Karpas-422 (cell line): ENCODE data around the gene RAB13. TPM values are rescaled to one million over a fixed set of nuclear protein-coding genes. Genes with fewer than 3 reads are reported as not detected.
"Not testable (repeated sequence)": the region's sequence is repeated elsewhere in the genome, so short reads cannot be mapped to it uniquely, and the experiment has no call there.

ENCODE experiments used
- DNase-seq: peaks from one replicate; pipeline ENCODE4 v3.0.0-alpha.2; 2015
- H2AFZ ChIP-seq: fragments of 200-600 bp; sonication (generic); 2 replicates; pipeline ENCODE4 v1.6.1; 2014; ENCODE audit warnings: antibody characterized with exemption, low read length, mixed read lengths
- H3K27ac ChIP-seq: fragments of 200-600 bp; sonication (generic); 2 replicates; pipeline ENCODE4 v1.5.1; 2014; ENCODE audit warnings: mild to moderate bottlenecking, low read length, moderate library complexity
- H3K27me3 ChIP-seq: fragments of 200-600 bp; sonication (generic); 2 replicates; pipeline ENCODE4 v1.6.1; 2014; ENCODE audit warnings: low read length, mixed read lengths
- H3K36me3 ChIP-seq: fragments of 200-600 bp; sonication (generic); 2 replicates; pipeline ENCODE4 v1.6.1; 2014; ENCODE audit warnings: low read length, mixed read lengths; ENCODE audit not compliant: insufficient read depth
- H3K4me1 ChIP-seq: fragments of 200-600 bp; sonication (generic); 2 replicates; pipeline ENCODE4 v1.6.1; 2014; ENCODE audit warnings: mild to moderate bottlenecking, low read length, mixed read lengths
- H3K4me2 ChIP-seq: fragments of 200-600 bp; sonication (generic); 2 replicates; pipeline ENCODE4 v1.6.1; 2014; ENCODE audit warnings: low read length, low read depth, mild to moderate bottlenecking; ENCODE audit not compliant: poor library complexity, severe bottlenecking
- H3K4me3 ChIP-seq: fragments of 200-600 bp; sonication (generic); 2 replicates; pipeline ENCODE4 v1.5.1; 2014; ENCODE audit warnings: mild to moderate bottlenecking, antibody characterized with exemption, low read length, mixed read lengths
- H3K79me2 ChIP-seq: fragments of 200-600 bp; sonication (generic); 2 replicates; pipeline ENCODE4 v1.6.1; 2014; ENCODE audit warnings: mild to moderate bottlenecking, low read length, mixed read lengths
- H3K9ac ChIP-seq: fragments of 200-600 bp; sonication (generic); 2 replicates; pipeline ENCODE4 v1.6.0; 2014; ENCODE audit warnings: low read length
- H3K9me2 ChIP-seq: fragments of 200-600 bp; sonication (generic), shearing (Covaris generic); replicated peaks from 2 replicates; pipeline ENCODE4 v1.6.0; 2014; ENCODE audit warnings: mild to moderate bottlenecking, low read length, moderate library complexity; ENCODE audit not compliant: insufficient read depth
- H3K9me3 ChIP-seq: fragments of 300-700, 200-600 bp; sonication (generic); 2 replicates; pipeline ENCODE4 v1.6.1; 2014; ENCODE audit warnings: low read length, mixed read lengths
- H4K20me1 ChIP-seq: fragments of 200-600 bp; sonication (generic); 2 replicates; pipeline ENCODE4 v1.6.1; 2014; ENCODE audit warnings: mild to moderate bottlenecking, antibody characterized with exemption, low read length, low read depth; ENCODE audit not compliant: insufficient read depth
- total RNA-seq: library from RNA; depleted of rRNA; stranded (reverse); fragments of >200 nt; shearing (Covaris generic); gene quantifications from 2 replicates; pipeline ENCODE4 v1.2.3, GENCODE V29; 2014; ENCODE audit warnings: low replicate concordance

RAB13 gene
- total RNA-seq, 1 experiment from 2014 or later = 5.8 TPM

DNA sequence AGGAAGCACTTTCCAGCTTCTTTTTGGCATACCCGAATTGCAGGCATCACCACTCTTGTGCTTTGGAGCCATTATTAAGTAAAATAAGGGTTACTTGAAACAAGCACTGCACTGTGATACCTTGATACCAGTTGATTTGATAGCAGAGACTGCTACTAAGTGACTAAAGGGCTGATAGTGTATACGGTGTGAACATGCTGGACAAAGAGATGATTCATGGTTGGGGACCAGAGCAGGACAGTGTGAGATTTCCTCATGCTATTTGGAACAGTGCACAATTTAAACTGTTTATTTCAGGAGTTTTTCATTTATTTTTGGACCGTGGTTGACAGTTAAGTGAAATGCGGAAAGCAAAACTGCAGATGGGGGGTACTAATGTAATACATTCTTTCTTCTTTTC, 14.3 kb upstream of the RAB13 start:
- no peaks in the 10 kb centered on the region for H3K9me3 ChIP-seq
- H3K36me3 ChIP-seq = no peaks in the 10 kb centered on the region
- H3K79me2 ChIP-seq = no peaks in the 10 kb centered on the region
- no peak overlapping the region for H3K9ac ChIP-seq
- H2AFZ ChIP-seq = no peak overlapping the region
- H3K4me1 ChIP-seq = no peaks in the 10 kb centered on the region
- no peaks in the 10 kb centered on the region for H4K20me1 ChIP-seq
- H3K27ac ChIP-seq = no peak overlapping the region
- no peak for DNase-seq
- H3K27me3 ChIP-seq = no peaks in the 10 kb centered on the region
- no peaks in the 10 kb centered on the region for H3K9me2 ChIP-seq
- no peak overlapping the region for H3K4me3 ChIP-seq
- no peak overlapping the region for H3K4me2 ChIP-seq

DNA sequence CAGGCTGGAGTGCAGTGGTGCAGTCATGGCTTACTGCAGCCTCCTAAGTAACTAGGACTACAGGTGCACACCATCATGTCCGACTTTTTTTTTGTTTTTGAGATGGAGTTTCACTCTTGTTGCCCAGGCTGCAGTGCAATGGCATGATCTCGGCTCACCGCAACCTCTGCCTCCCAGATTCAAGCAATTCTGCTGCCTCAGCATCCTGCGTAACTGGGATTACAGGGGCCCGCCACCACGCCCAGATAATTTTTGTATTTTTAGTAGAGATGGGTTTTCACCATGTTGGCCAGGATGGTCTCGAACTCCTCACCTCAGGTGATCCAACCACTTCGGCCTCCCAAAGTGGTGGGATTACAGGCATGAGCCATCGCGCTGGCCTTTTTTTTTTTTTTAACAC, 10.7 kb upstream of the RAB13 start:
- not testable (repeated sequence) for H3K27me3 ChIP-seq, H3K4me3 ChIP-seq, H3K79me2 ChIP-seq, DNase-seq, H3K9ac ChIP-seq, H4K20me1 ChIP-seq, H3K9me3 ChIP-seq, H3K4me1 ChIP-seq, H2AFZ ChIP-seq, H3K4me2 ChIP-seq, H3K27ac ChIP-seq, H3K9me2 ChIP-seq
- peaks cover 11% of the 10 kb centered on the region for H3K36me3 ChIP-seq

DNA sequence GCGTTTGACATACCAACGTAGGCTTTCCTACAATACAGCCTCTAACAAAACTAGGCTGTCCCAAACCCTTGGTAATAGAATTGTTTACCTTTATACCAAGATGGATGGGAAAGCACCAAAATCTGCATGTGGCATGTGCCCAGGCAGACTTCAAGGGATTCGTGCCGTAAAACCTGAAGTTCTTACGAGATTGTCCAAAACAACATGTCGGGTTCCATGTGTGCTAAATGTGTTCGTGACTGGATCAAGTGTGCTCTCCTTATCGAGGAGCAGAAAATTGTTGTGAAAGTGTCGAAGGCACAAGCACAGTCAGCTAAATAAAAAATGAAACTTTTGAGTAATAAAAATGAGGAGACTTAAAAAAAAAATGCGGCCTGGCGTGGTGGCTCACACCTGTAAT, 9.5 kb upstream of the RAB13 start:
- no peak overlapping the region for H3K4me3 ChIP-seq
- no peaks in the 10 kb centered on the region for H3K9me2 ChIP-seq
- H2AFZ ChIP-seq = no peak overlapping the region
- H3K27ac ChIP-seq = no peak overlapping the region
- peaks cover 13% of the 10 kb centered on the region for H4K20me1 ChIP-seq
- peaks cover 22% of the 10 kb centered on the region for H3K36me3 ChIP-seq
- peaks cover 16% of the 10 kb centered on the region for H3K4me1 ChIP-seq
- H3K9me3 ChIP-seq = no peaks in the 10 kb centered on the region
- H3K79me2 ChIP-seq = peaks cover 15% of the 10 kb centered on the region
- DNase-seq = peak; percentile 49
- no peak overlapping the region for H3K9ac ChIP-seq
- no peaks in the 10 kb centered on the region for H3K27me3 ChIP-seq
- no peak overlapping the region for H3K4me2 ChIP-seq

DNA sequence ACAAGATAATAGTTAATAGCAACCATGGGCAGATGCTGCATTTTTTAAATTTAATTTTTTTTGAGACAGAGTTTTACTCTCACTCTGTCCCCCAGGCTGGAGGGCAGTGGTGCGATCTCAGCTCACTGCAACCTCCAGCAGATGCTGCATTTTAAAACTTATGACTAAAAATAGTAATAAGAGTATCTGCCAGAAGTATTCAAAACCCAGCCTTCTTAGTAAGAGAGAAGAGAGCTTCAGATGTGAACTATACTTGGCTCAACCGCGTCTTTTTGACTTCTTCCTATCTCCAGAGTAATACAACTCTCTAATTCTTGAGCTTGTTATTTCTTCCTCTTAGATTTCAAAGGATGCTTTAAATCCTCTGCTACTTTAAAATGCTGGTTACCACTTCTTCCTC, 9.1 kb upstream of the RAB13 start:
- Histone ChIP-seq H3K79me2 (peaks cover 15% of the 10 kb centered on the region), H3K9me3 (no peaks in the 10 kb centered on the region), H4K20me1 (peaks cover 13% of the 10 kb centered on the region), H3K4me1 (peaks cover 18% of the 10 kb centered on the region), H3K9me2 (no peaks in the 10 kb centered on the region), H3K36me3 (peaks cover 22% of the 10 kb centered on the region), H2AFZ (no peak overlapping the region), H3K9ac (no peak overlapping the region), H3K27me3 (no peaks in the 10 kb centered on the region), H3K4me3 (no peak overlapping the region), H3K27ac (no peak overlapping the region), H3K4me2 (no peak overlapping the region)
- peak; percentile 53 for DNase-seq

DNA sequence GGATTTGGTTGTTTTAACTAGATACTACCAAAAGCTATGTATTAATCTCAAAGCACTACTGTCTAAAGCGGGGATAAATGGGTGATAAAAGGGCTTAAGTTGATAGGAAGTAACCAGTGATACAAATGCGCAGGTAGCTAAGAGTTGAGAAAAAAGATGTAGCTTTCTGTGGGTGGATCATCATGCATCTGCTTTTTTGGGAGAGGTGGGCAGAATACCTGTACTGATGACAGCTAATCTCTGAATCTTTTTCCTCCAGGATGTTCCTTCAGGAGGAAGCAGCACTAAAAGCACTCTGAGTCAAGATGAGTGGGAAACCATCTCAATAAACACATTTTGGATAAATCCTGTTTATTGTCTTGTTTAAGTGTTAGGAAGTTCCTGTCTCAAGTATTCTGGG, 5.7 kb upstream of the RAB13 start:
- H4K20me1 ChIP-seq = peaks cover 13% of the 10 kb centered on the region
- H3K27me3 ChIP-seq = no peaks in the 10 kb centered on the region
- H3K4me2 ChIP-seq = peak overlapping the region; percentile 76
- H2AFZ ChIP-seq = no peak overlapping the region
- DNase-seq = no peak
- no peaks in the 10 kb centered on the region for H3K9me2 ChIP-seq
- H3K9ac ChIP-seq = peak overlapping the region; percentile 90
- H3K4me3 ChIP-seq = peak overlapping the region; percentile 78
- peaks cover 15% of the 10 kb centered on the region for H3K79me2 ChIP-seq
- H3K4me1 ChIP-seq = peaks cover 30% of the 10 kb centered on the region
- peak overlapping the region; percentile 60 for H3K27ac ChIP-seq
- no peaks in the 10 kb centered on the region for H3K9me3 ChIP-seq
- H3K36me3 ChIP-seq = peaks cover 22% of the 10 kb centered on the region

DNA sequence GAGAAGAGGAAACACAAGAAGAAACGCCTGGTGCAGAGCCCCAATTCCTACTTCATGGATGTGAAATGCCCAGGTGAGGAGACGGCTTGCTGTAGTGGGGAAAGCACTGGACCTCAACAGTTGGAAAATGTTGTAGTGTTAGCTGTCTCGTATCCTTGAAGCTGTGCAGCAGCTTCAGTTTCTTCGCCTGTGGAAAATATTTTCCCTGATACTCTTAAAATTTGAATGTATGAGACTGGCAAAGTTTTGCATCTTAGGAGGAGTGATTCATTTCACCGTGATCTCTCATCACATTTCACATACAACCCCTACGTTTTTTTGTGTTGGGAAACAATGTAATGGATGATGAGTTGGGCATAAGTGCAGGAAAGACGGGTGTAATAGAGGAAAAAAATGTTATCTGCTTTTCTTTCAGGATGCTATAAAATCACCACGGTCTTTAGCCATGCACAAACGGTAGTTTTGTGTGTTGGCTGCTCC, 5.1 kb upstream of the RAB13 start:
- H3K36me3 ChIP-seq = peaks cover 22% of the 10 kb centered on the region

DNA sequence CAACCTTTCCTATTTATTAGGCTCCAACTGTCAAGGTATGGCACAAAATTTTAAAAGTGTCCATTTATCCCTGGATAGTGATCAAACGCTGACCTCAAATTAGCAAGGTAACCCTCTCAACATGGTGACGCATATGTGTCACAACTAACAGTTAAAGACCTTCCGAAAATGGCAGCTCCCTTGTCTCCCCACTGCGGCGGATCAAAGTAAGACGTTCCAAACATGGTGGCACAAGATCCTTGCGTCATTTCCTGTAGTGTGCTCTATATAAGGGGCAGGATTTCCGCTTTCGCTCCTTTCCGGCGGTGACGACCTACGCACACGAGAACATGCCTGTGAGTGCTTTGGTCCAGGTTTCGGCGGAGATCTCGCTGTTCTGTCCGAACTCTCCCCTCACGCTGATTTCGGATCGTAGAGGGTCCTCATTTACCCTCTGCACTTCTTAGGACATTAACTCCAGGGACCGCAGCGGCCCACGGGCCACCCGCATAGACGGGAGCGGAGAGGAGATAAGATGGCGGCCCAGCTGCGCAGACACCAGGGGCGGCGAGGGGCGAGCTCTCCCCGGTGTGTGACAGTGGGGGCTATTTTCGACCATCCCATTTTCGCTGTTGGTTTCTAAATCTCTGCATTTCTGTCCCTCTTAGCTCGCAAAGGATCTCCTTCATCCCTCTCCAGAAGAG, 4.5 kb upstream of the RAB13 start, which contains the start of gene RPS27:
RPS27 (plus strand) TSS at position 295 of the 683 bp plus-strand sequence; CDS start at position 330, 35 bp downstream.
- Histone ChIP-seq H4K20me1 (peaks cover 13% of the 10 kb centered on the region), H3K4me1 (peaks cover 39% of the 10 kb centered on the region), H2AFZ (peak within 1 kb of the TSS; percentile 29), H3K36me3 (peaks cover 22% of the 10 kb centered on the region), H3K79me2 (peaks cover 15% of the 10 kb centered on the region), H3K9ac (peak within 1 kb of the TSS; percentile 90), H3K9me2 (no peaks in the 10 kb centered on the region), H3K9me3 (no peaks in the 10 kb centered on the region), H3K4me3 (peak within 1 kb of the TSS; percentile 78), H3K27ac (peak within 1 kb of the TSS; percentile 60), H3K27me3 (no peaks in the 10 kb centered on the region), H3K4me2 (peak within 1 kb of the TSS; percentile 76)
- peak; percentile 98 for DNase-seq

More for the DNA sequence above, 5.1 kb upstream of the RAB13 start:
- peak overlapping the region; percentile 90 for H3K9ac ChIP-seq
- H3K9me2 ChIP-seq = no peaks in the 10 kb centered on the region
- H3K9me3 ChIP-seq = no peaks in the 10 kb centered on the region
- peaks cover 13% of the 10 kb centered on the region for H4K20me1 ChIP-seq
- DNase-seq = peak; percentile 44
- no peaks in the 10 kb centered on the region for H3K27me3 ChIP-seq
- H2AFZ ChIP-seq = no peak overlapping the region
- H3K4me1 ChIP-seq = peaks cover 34% of the 10 kb centered on the region
- peak overlapping the region; percentile 60 for H3K27ac ChIP-seq
- H3K4me2 ChIP-seq = peak overlapping the region; percentile 76
- peak overlapping the region; percentile 78 for H3K4me3 ChIP-seq
- peaks cover 15% of the 10 kb centered on the region for H3K79me2 ChIP-seq

DNA sequence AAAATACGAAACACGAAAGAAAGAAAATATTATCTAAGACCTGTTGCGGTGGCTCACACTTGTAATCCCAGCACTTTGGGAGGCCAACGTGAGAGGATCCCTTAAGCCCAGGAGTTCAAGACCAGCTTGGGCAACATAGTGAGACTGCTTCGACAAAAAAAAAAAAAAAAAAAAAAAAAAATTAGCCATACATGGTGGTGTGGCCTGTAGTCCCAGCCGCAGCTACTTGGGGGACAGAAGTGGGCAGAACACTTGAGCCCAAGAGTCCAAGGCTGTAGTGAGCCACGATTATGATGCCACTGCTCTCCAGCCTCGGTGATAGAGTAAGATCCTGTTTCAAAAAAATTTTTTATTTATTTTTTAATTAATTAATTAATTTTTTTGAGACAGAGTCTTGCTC, 1.5 kb upstream of the RAB13 start:
- no peaks in the 10 kb centered on the region for H3K27me3 ChIP-seq
- H4K20me1 ChIP-seq = peaks cover 10% of the 10 kb centered on the region
- peak overlapping the region; percentile 84 for H3K4me2 ChIP-seq
- H3K27ac ChIP-seq = peak overlapping the region; percentile 48; the same call in 1 of the 2 replicates
- H3K4me1 ChIP-seq = peaks cover 51% of the 10 kb centered on the region
- no peaks in the 10 kb centered on the region for H3K9me2 ChIP-seq
- no peaks in the 10 kb centered on the region for H3K9me3 ChIP-seq
- DNase-seq = no peak
- peaks cover 15% of the 10 kb centered on the region for H3K79me2 ChIP-seq
- peak overlapping the region; percentile 14; the same call in 1 of the 2 replicates for H3K9ac ChIP-seq
- no peak overlapping the region for H2AFZ ChIP-seq
- H3K36me3 ChIP-seq = peaks cover 17% of the 10 kb centered on the region
- H3K4me3 ChIP-seq = no peak overlapping the region
